GM21381 (cell line): ENCODE data around the gene TMEM179.

Source experiments
- ATAC-seq: cut with Tn5 transposase; IDR thresholded peaks from one replicate; pipeline ENCODE4 v1.9.1; 2021; ENCODE audit warnings: mild to moderate bottlenecking, moderate library complexity; ENCODE audit not compliant: unreplicated experiment

TMEM179 gene

GRCh38 chr14:104558231-104559027 lies 46.1 kb downstream of the TMEM179 start:
- no peak for ATAC-seq

GRCh38 chr14:104557766-104558165 lies 46.8 kb downstream of the TMEM179 start:
- no peak for ATAC-seq

- no peak for ATAC-seq
These were observed 47.5 kb downstream of the TMEM179 start for GRCh38 chr14:104557086-104557485.

GRCh38 chr14:104556256-104557021 lies 48.1 kb downstream of the TMEM179 start:
- no peak for ATAC-seq

- no peak for ATAC-seq
These were observed 48.9 kb downstream of the TMEM179 start for GRCh38 chr14:104555430-104556255.

GRCh38 chr14:104554608-104555429 lies 49.8 kb downstream of the TMEM179 start:
- ATAC-seq, result no peak

GRCh38 chr14:104554088-104554607 lies 50.4 kb downstream of the TMEM179 start:
- ATAC-seq, result no peak

- ATAC-seq, result no peak
These were observed 51.1 kb downstream of the TMEM179 start for GRCh38 chr14:104553166-104554087.

- no peak for ATAC-seq
These were observed 51.8 kb downstream of the TMEM179 start for GRCh38 chr14:104552738-104553125.

- no peak for ATAC-seq
These were observed 52.5 kb downstream of the TMEM179 start for GRCh38 chr14:104551851-104552737.

- no peak for ATAC-seq
These were observed 53.5 kb downstream of the TMEM179 start for GRCh38 chr14:104550861-104551728.

GRCh38 chr14:104550340-104550860 lies 54.2 kb downstream of the TMEM179 start:
- ATAC-seq, result no peak

GRCh38 chr14:104549536-104550339 lies 54.8 kb downstream of the TMEM179 start:
- no peak for ATAC-seq

GRCh38 chr14:104548802-104549535 lies 55.6 kb downstream of the TMEM179 start:
- ATAC-seq, result no peak

GRCh38 chr14:104547998-104548700 lies 56.4 kb downstream of the TMEM179 start:
- no peak for ATAC-seq
